Upper lobe of left lung (tissue), 6 donors: Measurements from ENCODE around the gene COL28A1. TPM values are rescaled to one million over a fixed set of nuclear protein-coding genes. Genes with fewer than 3 reads are reported as not detected.

ENCODE experiments used
- ATAC-seq, 2 donors: fragments of 200-7000 bp; cut with Tn5 transposase; one replicate each; pipeline ENCODE4 v1.9.1; 2022; ENCODE audit warnings: mild to moderate bottlenecking in 2 of 2, moderate library complexity in 2 of 2; ENCODE audit not compliant: low FRiP score in 2 of 2
- DNase-seq, 2 donors: peaks; one replicate each; pipeline ENCODE4 v3.0.0-alpha.2; 2019 to 2020
- H3K27ac ChIP-seq, 4 donors: fragments of 200-600 bp; sonication (generic); one replicate each; pipeline ENCODE4 v1.5.1; 2016 to 2019
- H3K27me3 ChIP-seq, 4 donors: fragments of 200-600 bp; sonication (generic); one replicate each; pipeline ENCODE4 v1.5.1; 2017 to 2019
- H3K36me3 ChIP-seq, 4 donors: fragments of 200-600 bp; sonication (generic); one replicate each; pipeline ENCODE4 v1.5.1; 2016 to 2019
- H3K4me1 ChIP-seq, 4 donors: fragments of 200-600 bp; sonication (generic); one replicate each; pipeline ENCODE4 v1.5.1; 2018 to 2019
- H3K4me3 ChIP-seq, 4 donors: fragments of 200-600 bp; sonication (generic); one replicate each; pipeline ENCODE4 v1.5.1; 2017 to 2019; ENCODE audit warnings: mild to moderate bottlenecking in 2 of 4, moderate library complexity in 1 of 4
- H3K9me3 ChIP-seq, 4 donors: fragments of 200-600 bp; sonication (generic); one replicate each; pipeline ENCODE4 v1.5.1; 2018 to 2019
- CTCF ChIP-seq, 6 experiments: fragments of 450-650 bp in 4 of 6; fragments of 200-600 bp in 2 of 6; sonication (generic) in 2 of 6; IDR thresholded peaks; one replicate each; pipeline ENCODE4 v1.5.1; 2016 to 2019; ENCODE audit warnings: antibody characterized with exemption in 6 of 6
- EP300 ChIP-seq, 4 donors: sonication (generic); formaldehyde crosslinking; IDR thresholded peaks; one replicate each; pipeline ENCODE4 v1.5.1; 2017; ENCODE audit warnings: antibody characterized with exemption in 4 of 4, control low read depth in 2 of 4
- POLR2A ChIP-seq, 4 donors: fragments of 450-650 bp; IDR thresholded peaks; one replicate each; pipeline ENCODE4 v1.5.1; 2016 to 2017; ENCODE audit warnings: antibody characterized with exemption in 4 of 4, mild to moderate bottlenecking in 2 of 4
- POLR2AphosphoS5 ChIP-seq, 2 donors: sonication (generic); formaldehyde crosslinking; IDR thresholded peaks; one replicate each; pipeline ENCODE4 v1.5.1; 2017; ENCODE audit warnings: antibody characterized with exemption in 2 of 2
- WGBS, 2 donors: methylation state at CpG; one replicate each; pipeline ENCODE4 v1.1.5; 2017 to 2018; 5-methylcytosine and 5-hydroxymethylcytosine counted together
- total RNA-seq, 6 donors: library from RNA; depleted of rRNA in 4 of 6; stranded (reverse); fragments of >200 nt in 4 of 6; gene quantifications; one replicate each; pipeline versions ENCODE4 v1.1.0 to v1.2.1, GENCODE V29; 2016 to 2021
- donor health status: DM: no; HTN: no; CAD: no; lungs with moderate emphysema.
- donor health status: DM: no; HTN: yes; CAD: no; lungs with severe emphysema.

Gene COL28A1
- total RNA-seq, 6 donors from 2014 or later, result 1.5 to 14.7 (median 4.3) TPM

GRCh38 chr7:7516662-7517061 is 19.0 kb downstream of the COL28A1 start:
- H3K4me3 ChIP-seq, result no peak overlapping the region
- no peak overlapping the region for H3K27ac ChIP-seq
- WGBS, 2 donors, result 64 to 72% methylated on average over 1 of the region's 1 CpG
- no peaks in the 10 kb centered on the region for H3K9me3 ChIP-seq
- H3K36me3 ChIP-seq, result no peaks in the 10 kb centered on the region
- no peaks in the 10 kb centered on the region for H3K4me1 ChIP-seq
- TF ChIP-seq POLR2A (IDR thresholded peaks at IDR 0.05) (no peak), EP300 (IDR thresholded peaks at IDR 0.05) (no peak), CTCF (IDR thresholded peaks at IDR 0.05) (no peak), POLR2AphosphoS5 (IDR thresholded peaks at IDR 0.05) (no peak)
- DNase-seq (no peak), ATAC-seq (no peak)
- no peaks in the 10 kb centered on the region for H3K27me3 ChIP-seq

- H3K27me3 ChIP-seq, result no peaks in the 10 kb centered on the region
Measured at GRCh38 chr7:7516156-7516555, 19.5 kb downstream of the COL28A1 start.

GRCh38 chr7:7512861-7513597 is 22.6 kb downstream of the COL28A1 start:
- 56 to 62% methylated on average over 4 of the region's 4 CpGs for whole genome bisulfite sequencing, 2 donors
- H3K36me3 ChIP-seq, result no peaks in the 10 kb centered on the region
- no peak overlapping the region for H3K4me3 ChIP-seq
- H3K4me1 ChIP-seq, result no peaks in the 10 kb centered on the region
- DNase-seq (no peak), ATAC-seq (no peak)
- no peaks in the 10 kb centered on the region for H3K27me3 ChIP-seq
- TF ChIP-seq POLR2AphosphoS5 (IDR thresholded peaks at IDR 0.05) (no peak), CTCF (IDR thresholded peaks at IDR 0.05) (no peak), POLR2A (IDR thresholded peaks at IDR 0.05) (no peak), EP300 (IDR thresholded peaks at IDR 0.05) (no peak)
- no peak overlapping the region for H3K27ac ChIP-seq
- H3K9me3 ChIP-seq, result no peaks in the 10 kb centered on the region

More at GRCh38 chr7:7516156-7516555, 19.5 kb downstream of the COL28A1 start:
- no peak overlapping the region for H3K4me3 ChIP-seq
- DNase-seq (no peak), ATAC-seq (no peak)
- H3K27ac ChIP-seq, result no peak overlapping the region
- 75 to 77% methylated on average over 2 of the region's 2 CpGs for WGBS, 2 donors
- H3K4me1 ChIP-seq, result no peaks in the 10 kb centered on the region
- no peaks in the 10 kb centered on the region for H3K9me3 ChIP-seq
- no peaks in the 10 kb centered on the region for H3K36me3 ChIP-seq
- TF ChIP-seq CTCF (IDR thresholded peaks at IDR 0.05) (no peak), POLR2A (IDR thresholded peaks at IDR 0.05) (no peak), EP300 (IDR thresholded peaks at IDR 0.05) (no peak), POLR2AphosphoS5 (IDR thresholded peaks at IDR 0.05) (no peak)

GRCh38 chr7:7510794-7511193 is 24.9 kb downstream of the COL28A1 start:
- no peak overlapping the region for H3K27ac ChIP-seq
- H3K27me3 ChIP-seq, result no peaks in the 10 kb centered on the region
- DNase-seq (no peak), ATAC-seq (no peak)
- no peak overlapping the region for H3K4me3 ChIP-seq
- no peaks in the 10 kb centered on the region for H3K9me3 ChIP-seq
- H3K4me1 ChIP-seq, result no peaks in the 10 kb centered on the region
- H3K36me3 ChIP-seq, result no peaks in the 10 kb centered on the region
- WGBS, 2 donors, result 81 to 89% methylated on average over 3 of the region's 3 CpGs
- no peak for TF ChIP-seq CTCF (IDR thresholded peaks at IDR 0.05)
- TF ChIP-seq POLR2A (IDR thresholded peaks at IDR 0.05), result no peak
- TF ChIP-seq EP300 (IDR thresholded peaks at IDR 0.05), result no peak
- no peak for TF ChIP-seq POLR2AphosphoS5 (IDR thresholded peaks at IDR 0.05)

- Histone ChIP-seq H3K27ac (no peak overlapping the region), H3K4me1 (no peaks in the 10 kb centered on the region), H3K4me3 (no peak overlapping the region), H3K27me3 (no peaks in the 10 kb centered on the region), H3K36me3 (no peaks in the 10 kb centered on the region), H3K9me3 (no peaks in the 10 kb centered on the region)
- 76 to 83% methylated on average over 6 of the region's 6 CpGs for WGBS, 2 donors
- DNase-seq (no peak), ATAC-seq (peak in 1 of 2 donors; percentile 78)
- no peak for TF ChIP-seq EP300 (IDR thresholded peaks at IDR 0.05)
- TF ChIP-seq CTCF (IDR thresholded peaks at IDR 0.05), result no peak
- no peak for TF ChIP-seq POLR2A (IDR thresholded peaks at IDR 0.05)
- TF ChIP-seq POLR2AphosphoS5 (IDR thresholded peaks at IDR 0.05), result no peak
Measured at GRCh38 chr7:7505915-7506314, 29.8 kb downstream of the COL28A1 start.
